Activated T-cell treated with anti-CD3 and anti-CD28 coated beads, Interleukin-2, amount 50 U/mL, for 4 hours (primary cell): ENCODE data around the gene PGM5. TPM values are rescaled to one million over a fixed set of nuclear protein-coding genes. Genes with fewer than 3 reads are reported as not detected.
"Not testable (repeated sequence)": the region's sequence is repeated elsewhere in the genome, so short reads cannot be mapped to it uniquely, and the experiment has no call there.

Experiments used
- ATAC-seq, 2 donors: fragments of 200-7000 bp; cut with Tn5 transposase; one replicate each; pipeline ENCODE4 v1.10.0; 2021
- DNase-seq: peaks from one replicate; pipeline ENCODE4 v3.0.0-alpha.2; 2020
- H3K27me3 Mint-ChIP-seq: one replicate; pipeline ENCODE4 v1.8.0; 2021; ENCODE audit warnings: low read depth, mixed read lengths
- H3K36me3 Mint-ChIP-seq: one replicate; pipeline ENCODE4 v1.8.0; 2022; ENCODE audit warnings: mixed read lengths; ENCODE audit not compliant: insufficient read depth
- H3K4me1 Mint-ChIP-seq: one replicate; pipeline ENCODE4 v1.8.0; 2021; ENCODE audit warnings: low read depth, mixed read lengths
- H3K4me3 Mint-ChIP-seq: one replicate; pipeline ENCODE4 v1.8.0; 2021; ENCODE audit warnings: mild to moderate bottlenecking, moderate library complexity, mixed read lengths
- H3K9me3 Mint-ChIP-seq: one replicate; pipeline ENCODE4 v1.8.0; 2021; ENCODE audit warnings: mixed read lengths
- total RNA-seq, 3 donors: library from RNA; stranded (reverse); gene quantifications; one replicate each; pipeline ENCODE4 v1.2.1, GENCODE V29; 2021

The PGM5 gene
- total RNA-seq, 3 donors from 2014 or later = not detected

- not testable (repeated sequence) for H3K27me3 Mint-ChIP-seq, H3K36me3 Mint-ChIP-seq, ATAC-seq, H3K4me1 Mint-ChIP-seq, H3K4me3 Mint-ChIP-seq, DNase-seq, H3K9me3 Mint-ChIP-seq
Measured at GRCh38 chr9:68343242-68343641, 13.2 kb upstream of the PGM5 start.

- ATAC-seq, H3K4me3 Mint-ChIP-seq, H3K27me3 Mint-ChIP-seq, H3K36me3 Mint-ChIP-seq, DNase-seq, H3K9me3 Mint-ChIP-seq, H3K4me1 Mint-ChIP-seq: not testable (repeated sequence)
Measured at GRCh38 chr9:68343992-68344391, 12.4 kb upstream of the PGM5 start.

- peaks cover 13% of the 10 kb centered on the region for H3K27me3 Mint-ChIP-seq
- not testable (repeated sequence) for DNase-seq, H3K9me3 Mint-ChIP-seq, H3K4me3 Mint-ChIP-seq, H3K4me1 Mint-ChIP-seq, ATAC-seq, H3K36me3 Mint-ChIP-seq
Measured at GRCh38 chr9:68351689-68352088, 4.7 kb upstream of the PGM5 start.

GRCh38 chr9:68355993-68356379 lies 425 bp upstream of the PGM5 start:
- not testable (repeated sequence) for H3K9me3 Mint-ChIP-seq, H3K4me1 Mint-ChIP-seq, H3K36me3 Mint-ChIP-seq, ATAC-seq, DNase-seq
- Mint-ChIP-seq H3K27me3 (peaks cover 29% of the 10 kb centered on the region), H3K4me3 (peak overlapping the region; percentile 50)

DNA sequence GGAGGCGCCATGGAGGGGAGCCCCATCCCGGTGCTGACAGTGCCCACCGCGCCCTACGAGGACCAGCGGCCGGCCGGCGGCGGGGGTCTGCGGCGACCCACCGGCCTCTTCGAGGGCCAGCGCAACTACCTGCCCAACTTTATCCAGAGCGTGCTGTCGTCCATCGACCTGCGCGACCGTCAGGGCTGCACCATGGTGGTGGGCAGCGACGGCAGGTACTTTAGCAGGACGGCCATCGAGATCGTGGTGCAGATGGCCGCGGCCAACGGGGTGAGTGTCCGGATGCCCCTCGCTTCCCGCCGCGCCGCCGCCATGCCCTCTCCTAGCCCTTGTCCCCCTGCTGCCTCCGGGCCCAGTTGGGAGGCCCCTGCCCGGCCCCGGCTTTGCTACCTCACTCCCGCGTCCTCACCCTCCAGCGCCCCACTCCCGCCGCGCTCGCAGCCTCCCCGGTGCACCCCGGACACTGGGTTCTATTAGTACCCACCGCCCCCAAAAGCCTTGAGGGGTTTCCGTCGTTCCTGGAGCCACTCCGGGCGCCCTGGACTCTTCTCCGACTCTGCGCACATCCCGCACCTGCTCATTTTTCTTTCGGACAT lies 806 bp downstream of the PGM5 start:
- peaks cover 29% of the 10 kb centered on the region for H3K27me3 Mint-ChIP-seq
- H3K36me3 Mint-ChIP-seq = not testable (repeated sequence)

DNA sequence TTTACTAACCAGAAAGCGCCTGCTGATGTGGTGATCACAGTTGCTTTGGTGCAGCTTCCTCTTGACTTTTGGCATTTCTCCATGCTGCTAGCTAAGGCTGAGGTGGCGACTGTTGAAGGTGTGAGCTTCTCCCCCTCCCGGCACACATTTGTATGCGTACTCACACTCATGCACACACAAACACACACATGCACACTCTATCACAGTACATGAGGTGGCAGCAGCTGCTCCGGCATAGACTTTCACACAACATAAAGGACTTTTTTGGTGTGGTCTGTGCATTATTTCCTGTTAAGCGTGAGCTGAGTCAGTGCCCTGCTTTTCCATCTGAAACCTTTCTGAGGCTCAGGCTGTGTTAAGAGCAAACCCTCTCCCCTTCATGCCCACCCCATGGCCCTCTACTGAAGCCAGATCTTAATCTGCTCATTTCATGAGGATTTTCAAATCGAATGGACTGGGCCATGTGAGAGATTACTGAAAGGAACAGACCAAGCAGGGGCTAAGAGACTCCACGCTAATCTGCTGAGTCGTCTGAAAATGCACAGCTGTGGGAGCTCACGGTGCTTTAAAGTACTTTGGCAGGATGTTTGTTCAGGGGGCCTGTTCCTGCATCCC lies 10.6 kb downstream of the PGM5 start:
- ATAC-seq = peak; percentile 72 to 74
- H3K9me3 Mint-ChIP-seq, H3K27me3 Mint-ChIP-seq, H3K36me3 Mint-ChIP-seq, H3K4me1 Mint-ChIP-seq, DNase-seq, H3K4me3 Mint-ChIP-seq: not testable (repeated sequence)

More for the DNA sequence above, 806 bp downstream of the PGM5 start:
- DNase-seq, H3K4me1 Mint-ChIP-seq, H3K9me3 Mint-ChIP-seq: not testable (repeated sequence)
- H3K4me3 Mint-ChIP-seq = peak overlapping the region; percentile 30
- ATAC-seq = peak in 1 of 2 donors; percentile 35

GRCh38 chr9:68375789-68376188 lies 19.4 kb downstream of the PGM5 start:
- not testable (repeated sequence) for H3K4me1 Mint-ChIP-seq, DNase-seq, H3K9me3 Mint-ChIP-seq, H3K4me3 Mint-ChIP-seq, H3K36me3 Mint-ChIP-seq, ATAC-seq, H3K27me3 Mint-ChIP-seq

GRCh38 chr9:68377723-68378122 lies 21.3 kb downstream of the PGM5 start:
- DNase-seq, H3K4me1 Mint-ChIP-seq, H3K27me3 Mint-ChIP-seq, H3K9me3 Mint-ChIP-seq, H3K36me3 Mint-ChIP-seq, H3K4me3 Mint-ChIP-seq, ATAC-seq: not testable (repeated sequence)

GRCh38 chr9:68383894-68384293 lies 27.5 kb downstream of the PGM5 start:
- not testable (repeated sequence) for DNase-seq, H3K27me3 Mint-ChIP-seq, H3K4me1 Mint-ChIP-seq, H3K36me3 Mint-ChIP-seq, H3K4me3 Mint-ChIP-seq, ATAC-seq, H3K9me3 Mint-ChIP-seq

- H3K9me3 Mint-ChIP-seq, H3K27me3 Mint-ChIP-seq, DNase-seq, H3K4me1 Mint-ChIP-seq, ATAC-seq, H3K4me3 Mint-ChIP-seq, H3K36me3 Mint-ChIP-seq: not testable (repeated sequence)
Measured at GRCh38 chr9:68389558-68389957, 33.1 kb downstream of the PGM5 start.

- not testable (repeated sequence) for DNase-seq, H3K36me3 Mint-ChIP-seq, H3K4me3 Mint-ChIP-seq, H3K4me1 Mint-ChIP-seq, H3K9me3 Mint-ChIP-seq, ATAC-seq, H3K27me3 Mint-ChIP-seq
Measured at GRCh38 chr9:68390737-68391136, 34.3 kb downstream of the PGM5 start.

GRCh38 chr9:68396411-68397094 lies 40.1 kb downstream of the PGM5 start:
- DNase-seq, H3K4me3 Mint-ChIP-seq, H3K36me3 Mint-ChIP-seq, ATAC-seq, H3K9me3 Mint-ChIP-seq, H3K4me1 Mint-ChIP-seq: not testable (repeated sequence)
- peaks cover 10% of the 10 kb centered on the region for H3K27me3 Mint-ChIP-seq

- DNase-seq, H3K4me1 Mint-ChIP-seq, H3K36me3 Mint-ChIP-seq, H3K4me3 Mint-ChIP-seq, ATAC-seq, H3K9me3 Mint-ChIP-seq: not testable (repeated sequence)
- peaks cover 10% of the 10 kb centered on the region for H3K27me3 Mint-ChIP-seq
Measured at GRCh38 chr9:68397095-68397423, 40.6 kb downstream of the PGM5 start.

GRCh38 chr9:68397796-68398195 lies 41.4 kb downstream of the PGM5 start:
- DNase-seq, H3K4me3 Mint-ChIP-seq, H3K36me3 Mint-ChIP-seq, H3K4me1 Mint-ChIP-seq, ATAC-seq, H3K9me3 Mint-ChIP-seq: not testable (repeated sequence)
- peaks cover 10% of the 10 kb centered on the region for H3K27me3 Mint-ChIP-seq

- peaks cover 10% of the 10 kb centered on the region for H3K27me3 Mint-ChIP-seq
- not testable (repeated sequence) for H3K4me3 Mint-ChIP-seq, H3K9me3 Mint-ChIP-seq, DNase-seq, H3K36me3 Mint-ChIP-seq, H3K4me1 Mint-ChIP-seq, ATAC-seq
Measured at GRCh38 chr9:68398324-68398723, 41.9 kb downstream of the PGM5 start.
